HG03460 (cell line): ENCODE results near the gene DLGAP5.

Experiments
- ATAC-seq: cut with Tn5 transposase; IDR thresholded peaks from one replicate; pipeline ENCODE4 v1.9.1; 2021; ENCODE audit not compliant: unreplicated experiment

The DLGAP5 gene

GRCh38 chr14:55180434-55180833, 11.0 kb downstream of the DLGAP5 start:
- ATAC-seq, result peak; percentile 93

- ATAC-seq, result no peak
Measured at GRCh38 chr14:55180006-55180405, 11.4 kb downstream of the DLGAP5 start.

GRCh38 chr14:55170526-55170925, 20.9 kb downstream of the DLGAP5 start:
- no peak for ATAC-seq

- ATAC-seq, result no peak
Measured at GRCh38 chr14:55160989-55161388, 30.4 kb downstream of the DLGAP5 start.

- no peak for ATAC-seq
Measured at GRCh38 chr14:55158412-55158811, 33.0 kb downstream of the DLGAP5 start.

- no peak for ATAC-seq
Measured at GRCh38 chr14:55157080-55157479, 34.3 kb downstream of the DLGAP5 start.

- ATAC-seq, result no peak
Measured at GRCh38 chr14:55153951-55154350, 37.4 kb downstream of the DLGAP5 start.

- ATAC-seq, result no peak
Measured at GRCh38 chr14:55152052-55152753, 39.2 kb downstream of the DLGAP5 start.

GRCh38 chr14:55151601-55152000, 39.8 kb downstream of the DLGAP5 start:
- ATAC-seq, result no peak

- ATAC-seq, result no peak
Measured at GRCh38 chr14:55146425-55146824, 45.0 kb downstream of the DLGAP5 start.

GRCh38 chr14:55142466-55142865, 48.9 kb downstream of the DLGAP5 start:
- ATAC-seq, result no peak

- ATAC-seq, result no peak
Measured at GRCh38 chr14:55141825-55142224, 49.6 kb downstream of the DLGAP5 start.

- ATAC-seq, result no peak
Measured at GRCh38 chr14:55139696-55140509, 51.5 kb downstream of the DLGAP5 start.

- no peak for ATAC-seq
Measured at GRCh38 chr14:55139141-55139540, 52.2 kb downstream of the DLGAP5 start.

- no peak for ATAC-seq
Measured at GRCh38 chr14:55138091-55138490, 53.3 kb downstream of the DLGAP5 start.

GRCh38 chr14:55136885-55137786, 54.2 kb downstream of the DLGAP5 start:
- no peak for ATAC-seq

- no peak for ATAC-seq
Measured at GRCh38 chr14:55136241-55136640, 55.1 kb downstream of the DLGAP5 start.

- ATAC-seq, result no peak
Measured at GRCh38 chr14:55133416-55133815, 58.0 kb downstream of the DLGAP5 start.

- no peak for ATAC-seq
Measured at GRCh38 chr14:55131370-55132137, 59.8 kb downstream of the DLGAP5 start.

- ATAC-seq, result no peak
Measured at GRCh38 chr14:55130196-55130550, 61.2 kb downstream of the DLGAP5 start.
